ENCODE results near the gene ARL5C.

DNA sequence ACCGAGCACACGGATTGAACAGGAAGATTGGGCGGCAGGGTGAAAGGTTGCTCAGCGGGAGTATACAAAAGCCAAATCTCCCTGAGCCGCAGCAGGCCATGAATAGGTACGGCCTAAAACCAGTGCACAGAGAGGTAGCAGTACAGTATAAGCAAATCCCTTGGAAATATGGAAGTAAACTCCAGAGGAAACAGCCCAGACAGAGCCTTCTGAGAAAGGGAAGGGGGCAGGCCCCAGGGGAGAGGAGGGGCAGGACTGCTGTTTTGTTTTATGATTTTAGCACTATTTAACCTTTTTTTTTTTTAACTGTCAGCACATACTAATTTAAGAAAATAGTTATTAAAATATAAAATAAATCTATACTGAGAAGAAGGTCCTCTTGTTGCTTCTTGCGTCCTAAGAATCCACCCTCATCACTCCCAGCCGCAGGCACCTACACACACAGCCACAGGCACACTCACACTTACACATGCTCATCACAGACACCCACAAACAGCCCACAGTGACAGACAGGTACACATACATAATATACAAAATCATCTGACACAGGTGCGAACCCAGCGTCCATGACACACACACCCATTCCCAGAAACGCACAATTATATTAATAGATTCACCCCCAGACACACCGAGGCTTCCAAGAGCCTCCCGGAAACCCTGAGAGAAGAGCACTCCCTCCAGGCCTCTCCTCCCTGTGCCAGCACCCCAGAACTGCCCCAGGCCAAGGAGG is 27.4 kb downstream of the ARL5C start:
- TF ChIP-seq, protein P1, sequence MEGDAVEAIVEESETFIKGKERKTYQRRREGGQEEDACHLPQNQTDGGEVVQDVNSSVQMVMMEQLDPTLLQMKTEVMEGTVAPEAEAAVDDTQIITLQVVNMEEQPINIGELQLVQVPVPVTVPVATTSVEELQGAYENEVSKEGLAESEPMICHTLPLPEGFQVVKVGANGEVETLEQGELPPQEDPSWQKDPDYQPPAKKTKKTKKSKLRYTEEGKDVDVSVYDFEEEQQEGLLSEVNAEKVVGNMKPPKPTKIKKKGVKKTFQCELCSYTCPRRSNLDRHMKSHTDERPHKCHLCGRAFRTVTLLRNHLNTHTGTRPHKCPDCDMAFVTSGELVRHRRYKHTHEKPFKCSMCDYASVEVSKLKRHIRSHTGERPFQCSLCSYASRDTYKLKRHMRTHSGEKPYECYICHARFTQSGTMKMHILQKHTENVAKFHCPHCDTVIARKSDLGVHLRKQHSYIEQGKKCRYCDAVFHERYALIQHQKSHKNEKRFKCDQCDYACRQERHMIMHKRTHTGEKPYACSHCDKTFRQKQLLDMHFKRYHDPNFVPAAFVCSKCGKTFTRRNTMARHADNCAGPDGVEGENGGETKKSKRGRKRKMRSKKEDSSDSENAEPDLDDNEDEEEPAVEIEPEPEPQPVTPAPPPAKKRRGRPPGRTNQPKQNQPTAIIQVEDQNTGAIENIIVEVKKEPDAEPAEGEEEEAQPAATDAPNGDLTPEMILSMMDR (IDR thresholded peaks at IDR 0.05), result no peak
- no peak for TF ChIP-seq POLR2A (IDR thresholded peaks at IDR 0.05)
